ENCODE results near the gene SMYD3. TPM values are rescaled to one million over a fixed set of nuclear protein-coding genes. Genes with fewer than 3 reads are reported as not detected.

SMYD3 gene
- total and polyA plus RNA-seq, 2 donors (not counting 3 experiments of a cell fraction or from before 2014, with no cell fraction given) = 16.0 to 32.1 TPM

- H3K79me2 ChIP-seq (ENCODE audit: control insufficient read depth, insufficient read depth, low read length) = no peaks in the 10 kb centered on the region
- H3K9ac ChIP-seq (replicated peaks; ENCODE audit: extremely low read depth, insufficient read depth, low read length) = no peak overlapping the region
- no TSS peak for BruUV-seq (replicated peaks)
- H3K9me3 ChIP-seq (replicated peaks; ENCODE audit: control insufficient read depth, insufficient read depth, low read length) = no peaks in the 10 kb centered on the region
- POLR2A ChIA-PET = no interaction called here
- intact Hi-C loops (cut with micrococcal nuclease) (no loop called here), dilution Hi-C loops (cut with MboI; ENCODE audit: extremely low pct_ligation_motif_present, low sequenced_read_pairs) (no loop called here)
- CTCF ChIA-PET = interaction anchor here (1.2 to 1.3 kb wide), 2 partner anchors 16 to 26 kb away, joined by 4 to 5 read pairs; no protein-coding TSS in a partner anchor
- TF ChIP-seq POLR2AphosphoS5 (IDR thresholded peaks at IDR 0.05; ENCODE audit: insufficient read depth, low read depth, low read length) (no peak), POLR2A (IDR thresholded peaks at IDR 0.05; ENCODE audit: low read depth, low read length) (no peak), JUN (IDR thresholded peaks at IDR 0.05; ENCODE audit: borderline replicate concordance, insufficient read depth, insufficient read length, low read depth) (no peak), MAX (IDR thresholded peaks at IDR 0.05; ENCODE audit: insufficient read depth, insufficient read length) (no peak), FOS (IDR thresholded peaks at IDR 0.05; ENCODE audit: borderline replicate concordance, insufficient read depth, low read length) (no peak), EZH2 (IDR thresholded peaks at IDR 0.05; ENCODE audit: borderline replicate concordance, low read depth, low read length, severe bottlenecking) (no peak), MYC (IDR thresholded peaks at IDR 0.05; ENCODE audit: low read depth, low read length) (no peak), CTCF (IDR thresholded peaks at IDR 0.05; ENCODE audit: extremely low read depth in 1 of 2, insufficient read depth in 1 of 2, low read depth in 1 of 2, low read length in 2 of 2) (no peak), GATA2 (IDR thresholded peaks at IDR 0.05; ENCODE audit: insufficient read depth, insufficient read length, low read depth, low read length) (no peak)
- H3K36me3 ChIP-seq (ENCODE audit: control insufficient read depth in 2 of 2, extremely low read depth in 1 of 2, insufficient read depth in 2 of 2, low read length in 2 of 2) = no peaks in the 10 kb centered on the region
- DNase-seq (ENCODE audit: low read depth, low spot score) = no peak
- H4K20me1 ChIP-seq (replicated peaks; ENCODE audit: control insufficient read depth, extremely low read depth, insufficient read depth, low read length) = no peaks in the 10 kb centered on the region
- no peak for FAIRE-seq
- H3K4me2 ChIP-seq (ENCODE audit: insufficient read depth, low read length) = no peak overlapping the region
- H3K27me3 ChIP-seq (ENCODE audit: control insufficient read depth in 2 of 2, insufficient read depth in 2 of 2, low read length in 2 of 2) = no peaks in the 10 kb centered on the region
- no peaks in the 10 kb centered on the region for H3K9me1 ChIP-seq (replicated peaks; ENCODE audit: control insufficient read depth, extremely low read depth, insufficient read depth, low read length)
- peaks cover 10% of the 10 kb centered on the region for H3K4me1 ChIP-seq (ENCODE audit: control insufficient read depth, extremely low read depth, insufficient read depth, low read length)
- no peak overlapping the region for H3K4me3 ChIP-seq (replicated peaks in 1 of 3; ENCODE audit: insufficient read depth in 1 of 3, low read depth in 1 of 3, low read length in 3 of 3)
- H3K27ac ChIP-seq (ENCODE audit: insufficient read depth, low read depth, low read length) = no peak overlapping the region
- no peak overlapping the region for H2AFZ ChIP-seq (ENCODE audit: low read depth, low read length)
Measured at GRCh38 chr1:246160374-246160773, 346.7 kb downstream of the SMYD3 start.
